GM12878 (cell line): ENCODE measurements around the gene C10orf143. TPM values are rescaled to one million over a fixed set of nuclear protein-coding genes. Genes with fewer than 3 reads are reported as not detected.
A peak's percentile ranks its signal among the peaks of the same experiment; 100 is the strongest.

Experiments
- FOS ChIP-seq: IDR thresholded peaks from 3 replicates; pipeline ENCODE4 v1.6.1; 2011; ENCODE audit warnings: borderline replicate concordance; ENCODE audit not compliant: insufficient read length; ENCODE audit errors: extremely low read depth
- MXI1 ChIP-seq: fragments of 150-350 bp; IDR thresholded peaks from 2 replicates; pipeline ENCODE4 v1.6.1; 2011; ENCODE audit warnings: low read depth, mild to moderate bottlenecking, inconsistent platforms, low read length, improper control_type of control experiment
- NBN ChIP-seq: fragments of 450-650 bp; IDR thresholded peaks from 2 replicates; pipeline ENCODE4 v1.6.1; 2016
- NFYA ChIP-seq: IDR thresholded peaks from 2 replicates; pipeline ENCODE4 v1.6.1; 2011; ENCODE audit warnings: low read depth, mild to moderate bottlenecking, low read length, improper control_type of control experiment, borderline replicate concordance
- RBBP5 ChIP-seq: fragments of 200-600 bp; sonication (generic); conservative IDR thresholded peaks from 2 replicates; pipeline ENCODE4 v1.6.1; 2016
- SMC3 ChIP-seq: IDR thresholded peaks from 2 replicates; pipeline ENCODE4 v1.6.1; 2011; ENCODE audit warnings: low read length, improper control_type of control experiment, borderline replicate concordance
- SREBF2 ChIP-seq: IDR thresholded peaks from 2 replicates; pipeline ENCODE4 v1.6.1; 2012; ENCODE audit warnings: mild to moderate bottlenecking, low read length
- STAT3 ChIP-seq: IDR thresholded peaks from 2 replicates; pipeline ENCODE4 v1.6.1; 2011; ENCODE audit warnings: low read depth, low read length, improper control_type of control experiment
- TAF1 ChIP-seq: IDR thresholded peaks from 2 replicates; pipeline ENCODE4 v1.6.1; 2011; ENCODE audit warnings: mild to moderate bottlenecking, low read depth, low read length, borderline replicate concordance
- TBL1XR1 ChIP-seq: IDR thresholded peaks from 2 replicates; pipeline ENCODE4 v1.6.1; 2012; ENCODE audit warnings: low read depth, low read length, improper control_type of control experiment
- ZNF384 ChIP-seq: IDR thresholded peaks from 2 replicates; pipeline ENCODE4 v1.6.1; 2012; ENCODE audit warnings: low read depth, mild to moderate bottlenecking, low read length, improper control_type of control experiment, borderline replicate concordance
- polyA plus RNA-seq, 11 experiments: library from polyadenylated mRNA; depleted of rRNA in 4 of 11; unstranded in 6 of 11; stranded (reverse) in 5 of 11; fragments of >200 nt; fragmentation: Nextera tagmentation in 4 of 11; fragmentation: Illumina TruSeq in 1 of 11; extraction: Ambion mirVana in 4 of 11; extraction: Trizol in 1 of 11; gene quantifications; 1 replicate in 1 of 11; 2 replicates in 10 of 11; pipeline versions ENCODE4 v1.2.1 to v1.2.3, GENCODE V29; 2011 to 2016; ENCODE audit warnings: inconsistent platforms in 2 of 11, missing spikeins in 2 of 11, low read depth in 1 of 11
- total RNA-seq, 4 experiments: library from RNA; depleted of rRNA in 3 of 4; stranded (reverse); fragments of >200 nt in 3 of 4; fragmentation: Illumina TruSeq in 1 of 4; extraction: Trizol in 1 of 4; gene quantifications; 2 replicates each; pipeline versions ENCODE4 v1.2.1 to v1.2.3, GENCODE V29; 2013 to 2021
- TF ChIP-seq, protein P1 (sequence below): fragments of 450-650 bp; IDR thresholded peaks from 2 replicates; pipeline ENCODE4 v1.6.1; 2017; ENCODE audit warnings: mild to moderate bottlenecking, moderate library complexity
- TF ChIP-seq, protein P2 (sequence below): fragments of 450-650 bp; formaldehyde crosslinking; IDR thresholded peaks from 2 replicates; pipeline ENCODE4 v1.5.0; 2022; ENCODE audit warnings: mild to moderate bottlenecking, missing genetic modification characterization

The C10orf143 gene
- total and polyA plus RNA-seq, 10 of the 15 experiments (the other 5 are each of a cell fraction or from before 2014, with no cell fraction given), result 0.64 to 7.9 (median 2.6) TPM

DNA sequence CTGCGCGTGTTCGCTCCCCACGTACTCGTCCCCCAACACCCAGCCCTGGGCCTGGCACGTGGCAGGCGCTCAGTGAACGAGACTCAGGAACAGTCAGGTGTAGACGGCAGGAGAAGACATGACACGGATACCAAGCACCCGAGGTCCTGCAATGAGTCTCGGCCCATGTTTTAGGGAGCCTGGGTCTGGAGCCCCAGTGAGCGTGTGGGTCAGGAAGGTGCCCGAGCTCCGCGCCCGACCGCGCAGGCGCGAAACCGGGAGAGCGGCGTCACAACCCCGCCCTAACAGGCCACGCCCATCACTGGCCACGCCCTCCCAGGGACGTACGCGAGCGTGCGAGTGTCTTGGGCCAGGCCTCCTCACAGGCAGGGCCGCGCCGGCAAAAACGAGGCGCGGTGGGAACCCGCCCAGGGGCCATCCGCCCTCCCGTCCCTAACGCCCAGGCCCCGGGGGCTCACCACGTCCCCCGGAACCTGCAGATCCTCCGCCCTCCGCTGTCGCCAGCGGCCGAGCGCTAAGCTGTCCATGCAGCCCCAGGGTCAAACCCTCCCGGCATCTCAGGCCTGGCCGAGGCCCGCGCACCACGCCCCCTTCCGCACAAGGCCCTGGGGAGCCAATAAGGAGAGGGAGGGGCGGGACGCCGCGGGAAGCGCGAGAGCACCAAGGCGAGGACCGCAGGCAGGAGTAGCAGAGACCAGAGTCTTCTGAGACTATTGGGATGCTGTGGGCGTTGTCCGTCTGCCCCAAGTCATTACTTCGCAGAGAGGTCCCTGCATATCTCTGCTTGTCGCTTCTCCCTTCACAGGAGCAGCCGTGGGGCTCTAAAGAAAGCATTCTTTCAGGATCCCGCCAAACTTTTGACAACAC lies at the start of gene C10orf143 (continued):
- TF ChIP-seq MXI1 (peak; percentile 82), RBBP5 (0 out of 2 replicates have a peak, but pooled peaks have one; percentile 22), FOS (no peak), ZNF384 (no peak), NFYA (no peak), TBL1XR1 (no peak; the same call in 1 of the 2 replicates), NBN (peak; percentile 80), SMC3 (no peak), SREBF2 (no peak), STAT3 (no peak), TAF1 (peak; percentile 58; the same call in 1 of the 2 replicates)
- TF ChIP-seq, protein P1, sequence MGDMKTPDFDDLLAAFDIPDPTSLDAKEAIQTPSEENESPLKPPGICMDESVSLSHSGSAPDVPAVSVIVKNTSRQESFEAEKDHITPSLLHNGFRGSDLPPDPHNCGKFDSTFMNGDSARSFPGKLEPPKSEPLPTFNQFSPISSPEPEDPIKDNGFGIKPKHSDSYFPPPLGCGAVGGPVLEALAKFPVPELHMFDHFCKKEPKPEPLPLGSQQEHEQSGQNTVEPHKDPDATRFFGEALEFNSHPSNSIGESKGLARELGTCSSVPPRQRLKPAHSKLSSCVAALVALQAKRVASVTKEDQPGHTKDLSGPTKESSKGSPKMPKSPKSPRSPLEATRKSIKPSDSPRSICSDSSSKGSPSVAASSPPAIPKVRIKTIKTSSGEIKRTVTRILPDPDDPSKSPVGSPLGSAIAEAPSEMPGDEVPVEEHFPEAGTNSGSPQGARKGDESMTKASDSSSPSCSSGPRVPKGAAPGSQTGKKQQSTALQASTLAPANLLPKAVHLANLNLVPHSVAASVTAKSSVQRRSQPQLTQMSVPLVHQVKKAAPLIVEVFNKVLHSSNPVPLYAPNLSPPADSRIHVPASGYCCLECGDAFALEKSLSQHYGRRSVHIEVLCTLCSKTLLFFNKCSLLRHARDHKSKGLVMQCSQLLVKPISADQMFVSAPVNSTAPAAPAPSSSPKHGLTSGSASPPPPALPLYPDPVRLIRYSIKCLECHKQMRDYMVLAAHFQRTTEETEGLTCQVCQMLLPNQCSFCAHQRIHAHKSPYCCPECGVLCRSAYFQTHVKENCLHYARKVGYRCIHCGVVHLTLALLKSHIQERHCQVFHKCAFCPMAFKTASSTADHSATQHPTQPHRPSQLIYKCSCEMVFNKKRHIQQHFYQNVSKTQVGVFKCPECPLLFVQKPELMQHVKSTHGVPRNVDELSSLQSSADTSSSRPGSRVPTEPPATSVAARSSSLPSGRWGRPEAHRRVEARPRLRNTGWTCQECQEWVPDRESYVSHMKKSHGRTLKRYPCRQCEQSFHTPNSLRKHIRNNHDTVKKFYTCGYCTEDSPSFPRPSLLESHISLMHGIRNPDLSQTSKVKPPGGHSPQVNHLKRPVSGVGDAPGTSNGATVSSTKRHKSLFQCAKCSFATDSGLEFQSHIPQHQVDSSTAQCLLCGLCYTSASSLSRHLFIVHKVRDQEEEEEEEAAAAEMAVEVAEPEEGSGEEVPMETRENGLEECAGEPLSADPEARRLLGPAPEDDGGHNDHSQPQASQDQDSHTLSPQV, result no peak
- TF ChIP-seq, protein P2, sequence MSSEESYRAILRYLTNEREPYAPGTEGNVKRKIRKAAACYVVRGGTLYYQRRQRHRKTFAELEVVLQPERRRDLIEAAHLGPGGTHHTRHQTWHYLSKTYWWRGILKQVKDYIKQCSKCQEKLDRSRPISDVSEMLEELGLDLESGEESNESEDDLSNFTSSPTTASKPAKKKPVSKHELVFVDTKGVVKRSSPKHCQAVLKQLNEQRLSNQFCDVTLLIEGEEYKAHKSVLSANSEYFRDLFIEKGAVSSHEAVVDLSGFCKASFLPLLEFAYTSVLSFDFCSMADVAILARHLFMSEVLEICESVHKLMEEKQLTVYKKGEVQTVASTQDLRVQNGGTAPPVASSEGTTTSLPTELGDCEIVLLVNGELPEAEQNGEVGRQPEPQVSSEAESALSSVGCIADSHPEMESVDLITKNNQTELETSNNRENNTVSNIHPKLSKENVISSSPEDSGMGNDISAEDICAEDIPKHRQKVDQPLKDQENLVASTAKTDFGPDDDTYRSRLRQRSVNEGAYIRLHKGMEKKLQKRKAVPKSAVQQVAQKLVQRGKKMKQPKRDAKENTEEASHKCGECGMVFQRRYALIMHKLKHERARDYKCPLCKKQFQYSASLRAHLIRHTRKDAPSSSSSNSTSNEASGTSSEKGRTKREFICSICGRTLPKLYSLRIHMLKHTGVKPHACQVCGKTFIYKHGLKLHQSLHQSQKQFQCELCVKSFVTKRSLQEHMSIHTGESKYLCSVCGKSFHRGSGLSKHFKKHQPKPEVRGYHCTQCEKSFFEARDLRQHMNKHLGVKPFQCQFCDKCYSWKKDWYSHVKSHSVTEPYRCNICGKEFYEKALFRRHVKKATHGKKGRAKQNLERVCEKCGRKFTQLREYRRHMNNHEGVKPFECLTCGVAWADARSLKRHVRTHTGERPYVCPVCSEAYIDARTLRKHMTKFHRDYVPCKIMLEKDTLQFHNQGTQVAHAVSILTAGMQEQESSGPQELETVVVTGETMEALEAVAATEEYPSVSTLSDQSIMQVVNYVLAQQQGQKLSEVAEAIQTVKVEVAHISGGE (CRISPR knock-in tag), result no peak
